RWPE1 (cell line): ENCODE results near the gene TMEM154.
A peak's percentile ranks its signal among the peaks of the same experiment; 100 is the strongest.

ENCODE experiments used
- CTCF ChIA-PET: fragments of 350-600 bp; sonication (Branson Sonifier 250); formaldehyde crosslinking; extraction: SDS; loops from one replicate; lab custom pipeline; 2021; lab: Yijun Ruan, JAX
- POLR2A ChIA-PET: fragments of 400-600 bp; formaldehyde crosslinking; extraction: SDS; loops from one replicate; lab custom pipeline; 2020; ENCODE audit warnings: antibody characterized with exemption; ENCODE audit not compliant: low non-redundant PET; lab: Yijun Ruan, JAX
- DNase-seq: peaks from one replicate; pipeline ENCODE4 v3.0.0; 2012; ENCODE audit warnings: low spot score
- H3K27ac ChIP-seq: fragments of 450-650 bp; 2 replicates; pipeline ENCODE4 v1.5.1; 2017
- CTCF ChIP-seq: fragments of 450-650 bp; conservative IDR thresholded peaks from 2 replicates; pipeline ENCODE4 v1.5.1; 2017; ENCODE audit warnings: low read depth, mild to moderate bottlenecking

The TMEM154 gene

DNA sequence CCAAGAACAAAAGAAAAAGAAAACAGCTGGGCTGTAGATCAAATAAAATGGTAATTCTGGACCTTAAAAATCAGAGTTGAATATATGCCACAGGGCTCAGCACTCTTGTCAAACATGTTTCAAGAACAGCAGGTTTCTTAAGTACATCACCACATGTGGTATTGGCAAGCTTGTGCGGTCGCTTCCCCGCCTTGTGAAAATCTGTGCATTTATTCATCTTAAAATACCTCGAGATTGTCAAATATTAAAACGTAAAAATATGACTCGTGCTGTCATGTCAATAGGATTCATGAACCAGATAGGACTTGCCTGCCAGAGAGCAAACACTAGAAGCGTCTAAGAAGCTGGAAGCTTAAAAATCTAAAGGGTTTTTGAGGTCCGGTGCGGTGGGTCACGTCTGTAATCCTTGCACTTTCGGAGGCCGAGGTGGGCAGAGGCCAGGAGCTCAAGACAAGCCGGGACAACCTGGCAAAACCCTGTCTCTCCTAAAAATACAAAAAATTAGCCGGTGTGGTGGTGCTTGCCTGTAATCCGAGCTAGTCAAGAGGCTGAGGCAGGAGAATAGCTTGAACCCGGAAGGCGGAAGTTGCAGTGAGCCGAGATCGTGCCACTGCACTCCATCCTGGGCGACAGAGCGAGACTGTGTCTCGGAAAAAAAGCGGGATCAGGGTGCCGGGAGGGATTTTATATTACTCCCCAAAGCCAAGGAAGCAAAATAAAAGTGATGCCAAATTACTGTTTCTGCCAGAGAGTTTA, 40.2 kb upstream of the TMEM154 start:
- DNase-seq: no peak
- no peak for TF ChIP-seq CTCF
- H3K27ac ChIP-seq: peak overlapping the region; percentile 85
- POLR2A ChIA-PET: no interaction called here
- CTCF ChIA-PET: interaction anchor here (0.6 kb wide), 1 partner anchor 69 kb away, joined by 3 read pairs; no protein-coding TSS in a partner anchor

DNA sequence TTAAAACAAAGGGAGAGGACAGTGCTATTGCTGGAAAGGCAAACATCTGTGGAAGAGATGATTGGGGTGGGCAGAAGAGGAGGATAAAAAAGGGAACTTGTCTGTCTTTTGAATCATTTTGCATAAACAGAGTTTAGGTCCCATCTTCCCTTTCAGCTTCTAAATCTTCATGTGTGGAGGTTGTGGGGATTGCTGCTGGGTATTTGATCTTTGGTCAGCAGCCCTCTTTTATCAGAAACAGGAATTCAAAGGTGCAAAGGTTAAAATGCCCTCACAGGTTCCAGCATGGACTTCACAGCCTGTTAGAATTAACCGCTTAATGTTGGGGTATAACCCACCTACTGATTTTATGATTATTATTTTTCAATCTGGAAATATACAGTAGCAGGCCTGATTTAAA, 39.5 kb upstream of the TMEM154 start:
- ChIA-PET CTCF (no interaction called here), POLR2A (no interaction called here)
- DNase-seq: no peak
- TF ChIP-seq CTCF: no peak
- H3K27ac ChIP-seq: no peak overlapping the region

DNA sequence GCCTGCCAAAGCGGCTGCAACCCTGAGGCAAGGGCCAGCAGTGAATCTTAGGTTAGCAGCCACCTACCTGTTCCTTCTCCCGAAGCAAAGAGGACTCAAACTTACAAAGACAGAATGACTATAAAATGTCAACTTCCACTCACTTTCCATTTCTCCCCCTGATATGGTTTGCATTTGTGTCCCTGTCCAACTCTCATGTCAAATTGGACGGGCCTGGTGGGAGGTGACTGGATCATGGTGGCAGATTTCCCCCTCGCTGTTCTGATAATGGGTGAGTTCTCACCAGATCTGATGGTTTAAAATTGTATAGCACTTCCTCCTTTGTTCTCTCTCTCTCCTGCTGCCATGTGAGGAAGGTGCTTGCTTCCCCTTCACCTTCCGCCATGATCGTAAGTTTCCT, 35.3 kb upstream of the TMEM154 start:
- no peak for DNase-seq
- ChIA-PET CTCF (no interaction called here), POLR2A (no interaction called here)
- H3K27ac ChIP-seq: no peak overlapping the region
- no peak for TF ChIP-seq CTCF

- ChIA-PET POLR2A (no interaction called here), CTCF (interaction anchor here (0.6 kb wide), 1 partner anchor 260 kb away, joined by 3 read pairs; no protein-coding TSS in a partner anchor)
- no peak overlapping the region for H3K27ac ChIP-seq
- DNase-seq: no peak
- no peak for TF ChIP-seq CTCF
Measured at GRCh38 chr4:152713951-152714705, 34.3 kb upstream of the TMEM154 start.

DNA sequence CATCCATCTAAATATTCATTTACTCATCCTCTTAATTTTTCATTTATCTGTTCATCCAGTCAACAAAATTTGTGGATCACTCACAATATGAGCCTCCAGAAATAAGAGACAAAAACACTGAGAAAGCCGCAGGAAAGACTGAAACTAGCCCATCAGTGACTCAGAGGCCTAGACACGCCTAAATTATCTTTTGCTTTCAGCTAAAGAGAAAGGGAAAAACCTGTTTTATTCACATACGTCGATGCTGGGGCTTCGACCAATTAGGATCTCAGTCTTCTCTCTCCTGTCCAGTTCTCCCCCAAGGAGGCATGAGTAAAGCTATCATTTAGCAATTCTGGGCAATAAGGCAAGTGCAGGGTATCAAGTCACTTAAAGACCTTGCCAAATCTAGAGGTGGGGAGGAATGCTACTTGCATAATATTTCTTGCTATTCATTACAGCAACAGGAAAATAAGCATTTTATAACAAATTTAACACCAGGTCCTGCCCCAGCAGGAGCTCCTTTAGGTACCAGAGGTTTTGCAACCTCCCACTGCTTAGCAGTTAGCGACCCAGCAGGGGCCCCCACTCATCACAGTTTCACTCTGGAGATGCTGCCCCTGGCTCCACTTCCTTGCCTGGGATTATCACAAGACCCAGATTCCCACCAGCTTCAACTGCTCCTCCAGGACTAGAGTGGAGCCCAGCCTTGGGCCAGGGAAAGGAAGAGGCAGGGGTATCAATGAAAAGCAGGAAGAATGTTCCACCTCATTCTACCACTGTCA, 30.1 kb upstream of the TMEM154 start:
- peak; percentile 84 for DNase-seq
- POLR2A ChIA-PET: no interaction called here

More for the DNA sequence above, 30.1 kb upstream of the TMEM154 start:
- peak overlapping the region; percentile 82 for H3K27ac ChIP-seq
- no peak for TF ChIP-seq CTCF
- CTCF ChIA-PET: interaction anchor here (0.7 to 0.9 kb wide), 2 partner anchors 209 to 785 kb away, joined by 4 to 5 read pairs; no protein-coding TSS in a partner anchor
